Stimulated activated CD8-positive, alpha-beta memory T cell treated with anti-CD3 and anti-CD28 coated beads, Interleukin-15, amount 100 ng/mL, for 48 hours (primary cell): ENCODE results near the gene TRAPPC5.

Experiments
- DNase-seq, 2 donors: peaks; one replicate each; pipeline ENCODE4 v3.0.0-alpha.2; 2020; ENCODE audit warnings: low read depth in 2 of 2

Gene TRAPPC5

GRCh38 chr19:7680606-7681339 is at the start of gene TRAPPC5:
TSS of gene TRAPPC5 (plus strand) at chr19:7680833. CDS start at chr19:7682254, 1,421 bp downstream.
- DNase-seq = peak; percentile 81

DNA sequence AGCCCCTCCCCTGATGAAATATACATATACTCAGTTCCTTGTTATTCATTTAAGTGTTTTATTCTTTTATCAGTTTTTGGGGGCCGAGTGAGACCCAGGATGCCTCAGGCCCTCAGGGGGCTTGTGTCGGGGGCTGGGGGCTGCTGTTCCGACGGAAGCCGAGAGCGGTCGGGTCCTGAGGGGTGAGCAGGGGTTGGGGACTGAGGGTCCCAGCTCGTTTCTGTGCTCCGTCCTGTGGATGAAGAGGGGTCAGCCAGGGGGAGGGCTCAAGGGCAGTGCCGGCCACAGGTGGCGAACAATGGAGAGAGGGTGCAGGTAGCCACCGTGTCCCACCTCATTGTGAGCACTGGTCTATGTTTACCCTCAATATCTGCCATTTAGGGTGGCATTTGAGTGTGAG is 49.1 kb upstream of the TRAPPC5 start:
- DNase-seq = no peak

GRCh38 chr19:7632340-7633203 is 48.1 kb upstream of the TRAPPC5 start:
- DNase-seq = no peak

DNA sequence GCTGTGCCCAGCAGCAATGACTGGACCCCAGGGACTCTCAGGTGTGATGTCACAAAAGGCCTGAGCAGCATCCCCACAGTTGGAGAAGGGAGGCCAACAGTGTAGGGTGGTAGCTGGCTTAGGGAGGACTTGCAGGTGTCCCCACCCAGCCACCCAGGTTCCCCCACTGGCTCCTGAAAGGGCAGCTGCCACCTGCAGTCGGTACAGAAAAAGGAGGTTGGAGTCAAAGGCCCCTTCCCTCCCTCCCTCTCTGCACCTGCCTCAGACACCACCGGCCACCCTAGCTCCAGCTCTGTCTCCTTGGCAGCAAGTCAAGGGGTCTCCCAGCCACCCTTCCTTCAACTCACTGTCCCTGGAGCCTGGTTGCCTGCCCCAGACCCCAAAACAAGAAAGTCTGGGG is 46.9 kb upstream of the TRAPPC5 start, which contains the start of gene PCP2:
Gene PCP2, minus strand, starts transcription at position 22 of the 400 bp plus-strand sequence. CDS start 262 bp downstream, outside the sequence.
- no peak for DNase-seq

DNA sequence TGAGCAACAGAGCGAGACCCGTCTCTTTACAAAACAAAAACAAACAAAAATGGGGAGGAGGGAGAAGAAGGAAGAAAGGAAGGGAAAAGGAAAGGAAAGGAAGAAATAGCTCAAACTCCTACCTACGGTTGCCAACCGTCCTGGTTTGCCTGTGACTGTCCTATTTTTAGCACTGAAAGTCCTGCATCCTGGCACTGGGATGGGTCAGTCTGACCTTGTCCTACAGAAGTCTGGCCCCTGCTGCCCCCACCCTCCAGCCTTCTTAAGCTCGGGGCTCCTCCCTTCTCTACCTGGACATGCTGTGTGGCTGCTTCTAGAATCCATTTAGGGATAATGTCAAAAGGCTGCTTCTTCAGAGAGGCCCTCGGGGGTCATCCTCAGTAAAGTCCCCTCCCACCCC is 45.0 kb upstream of the TRAPPC5 start:
- no peak for DNase-seq

DNA sequence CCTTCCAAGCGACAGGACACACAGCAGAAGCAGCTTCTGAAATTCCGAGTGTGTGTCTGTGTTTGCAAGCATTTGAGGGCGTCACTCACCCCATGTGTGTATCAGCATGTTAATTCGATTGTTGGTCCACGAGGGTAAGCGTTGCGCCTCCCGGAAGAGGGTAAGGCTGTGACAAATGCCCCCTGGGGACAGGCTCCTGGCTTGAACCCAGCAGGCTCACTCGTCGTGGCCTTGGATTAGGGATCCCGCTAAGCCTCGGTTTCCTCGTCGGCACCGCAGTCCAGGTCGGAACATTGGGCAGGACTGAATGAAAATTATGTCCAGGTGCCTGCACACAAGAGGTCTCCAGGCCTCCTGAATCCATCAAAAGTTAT is 44.3 kb upstream of the TRAPPC5 start:
- DNase-seq = no peak

GRCh38 chr19:7636691-7637373 is 43.8 kb upstream of the TRAPPC5 start, which contains the start of gene STXBP2:
TSS of gene STXBP2 (plus strand) at chr19:7637110. CDS start at chr19:7637150, 40 bp downstream.
- peak; percentile 81 to 82 for DNase-seq

GRCh38 chr19:7637374-7638256 is 43.0 kb upstream of the TRAPPC5 start:
- DNase-seq = no peak

DNA sequence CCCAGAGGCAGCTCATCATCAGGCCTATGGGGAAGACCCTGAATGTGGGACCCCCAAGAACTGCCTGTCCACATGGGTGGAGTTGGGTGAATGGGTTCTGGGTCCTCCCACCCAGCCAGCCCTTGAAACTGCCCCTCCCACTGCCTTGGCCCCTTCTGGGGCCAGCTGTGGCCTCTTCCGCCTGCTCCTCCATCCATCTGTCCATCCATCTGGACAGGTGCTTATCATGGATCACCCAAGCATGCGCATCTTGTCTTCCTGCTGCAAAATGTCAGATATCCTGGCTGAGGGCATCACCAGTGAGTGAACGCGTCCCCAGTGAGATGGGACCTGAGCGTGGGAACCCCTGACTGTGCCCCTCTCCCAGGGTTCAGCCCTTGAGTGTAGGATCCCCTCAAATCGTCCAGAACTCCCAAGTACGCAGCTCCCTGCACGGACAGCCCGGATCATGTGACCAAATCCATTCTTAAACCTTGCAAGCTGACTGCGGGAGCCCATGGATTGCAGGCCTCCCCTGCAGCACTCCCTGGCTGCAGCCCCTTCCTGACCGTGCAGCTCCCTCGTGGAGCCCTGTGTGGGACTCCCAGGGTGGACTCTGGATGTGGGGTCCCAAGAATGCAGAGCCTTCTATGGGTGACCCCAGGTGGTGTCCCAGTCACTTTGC is 41.7 kb upstream of the TRAPPC5 start:
- DNase-seq = no peak

DNA sequence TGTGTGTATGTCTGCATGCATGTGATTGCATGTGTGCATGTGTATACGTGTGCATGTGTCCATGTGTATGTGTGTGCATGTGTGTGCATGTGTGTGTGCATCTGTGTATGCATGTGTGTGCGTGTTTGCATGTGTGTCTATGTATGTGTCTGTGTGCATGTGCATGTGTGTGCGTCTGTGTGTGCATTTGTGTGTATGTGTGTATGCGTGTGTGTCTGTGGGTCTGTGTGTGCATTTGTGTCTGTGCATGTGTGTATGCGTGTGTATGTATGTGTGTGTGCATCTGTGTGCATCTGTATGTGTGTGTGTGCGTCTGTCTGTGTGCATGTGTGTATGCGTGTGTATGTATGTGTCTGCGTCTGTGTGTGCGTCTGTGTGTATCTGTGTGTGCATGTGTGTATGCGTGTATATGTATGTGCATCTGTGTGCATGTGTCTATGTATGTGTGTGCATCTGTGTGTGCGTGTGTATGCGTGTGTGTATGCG is 40.7 kb upstream of the TRAPPC5 start:
- DNase-seq = no peak

- no peak for DNase-seq
These were observed 39.8 kb upstream of the TRAPPC5 start for GRCh38 chr19:7640803-7641202.

DNA sequence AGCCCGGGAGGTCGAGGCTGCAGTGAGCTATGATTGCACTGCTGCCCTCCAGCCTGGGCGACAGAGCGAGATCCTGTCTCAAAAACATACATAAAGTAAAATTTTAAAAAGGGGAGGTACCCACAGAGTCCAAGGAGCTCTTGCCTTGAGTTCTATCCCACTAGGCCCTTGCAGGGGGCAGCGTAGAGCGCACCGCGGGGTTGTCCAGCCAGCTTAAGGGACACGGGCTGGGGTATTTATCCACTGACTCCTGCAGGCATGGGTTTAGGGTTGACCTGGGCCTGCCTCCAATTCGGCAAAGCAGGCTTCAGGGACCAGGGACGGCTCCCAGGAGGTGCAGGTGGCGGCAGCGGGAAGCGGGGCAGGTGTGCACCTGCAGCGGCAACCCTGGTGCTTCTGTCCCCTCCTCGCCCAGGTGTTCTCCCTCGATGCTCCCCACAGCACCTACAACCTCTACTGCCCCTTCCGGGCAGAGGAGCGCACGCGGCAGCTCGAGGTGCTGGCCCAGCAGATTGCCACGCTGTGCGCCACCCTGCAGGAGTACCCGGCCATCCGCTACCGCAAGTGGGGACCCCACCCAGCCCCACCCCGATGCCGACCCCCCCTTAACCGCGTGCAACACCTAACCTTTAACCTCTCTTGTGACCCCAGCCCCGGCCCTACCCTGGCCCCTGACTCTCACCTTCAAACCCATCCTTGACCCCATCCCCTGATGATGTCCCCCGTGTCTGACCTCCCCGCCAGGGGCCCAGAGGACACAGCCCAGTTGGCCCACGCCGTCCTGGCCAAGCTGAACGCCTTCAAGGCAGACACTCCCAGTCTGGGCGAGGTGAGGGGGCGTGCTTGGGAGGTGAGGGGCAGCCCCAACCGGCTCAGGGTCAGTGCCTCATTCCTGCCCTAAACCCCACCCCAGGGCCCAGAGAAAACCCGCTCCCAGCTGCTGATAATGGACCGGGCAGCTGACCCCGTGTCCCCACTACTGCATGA is 39.0 kb upstream of the TRAPPC5 start:
- DNase-seq = no peak

GRCh38 chr19:7642295-7643030 is 38.2 kb upstream of the TRAPPC5 start:
- DNase-seq = no peak

DNA sequence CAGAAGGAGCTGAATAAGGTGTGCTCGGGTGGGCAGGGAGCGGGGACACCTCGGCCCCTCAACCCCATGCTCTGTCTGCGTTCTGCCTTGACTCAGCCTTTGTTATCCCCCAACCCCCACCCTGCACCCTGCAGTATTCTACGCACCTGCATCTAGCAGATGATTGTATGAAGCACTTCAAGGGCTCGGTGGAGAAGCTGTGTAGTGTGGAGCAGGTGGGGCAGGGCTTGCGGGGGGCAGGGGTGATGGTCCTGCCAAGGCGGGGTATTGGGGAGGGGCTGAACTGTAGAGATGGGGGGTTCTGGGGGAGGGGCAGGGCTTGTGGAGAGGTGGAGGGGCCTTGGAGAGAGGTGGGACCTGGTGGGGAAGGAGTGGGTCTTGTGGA is 37.6 kb upstream of the TRAPPC5 start:
- DNase-seq = no peak

GRCh38 chr19:7643629-7644549 is 36.7 kb upstream of the TRAPPC5 start:
- peak in 1 of 2 donors; percentile 22 for DNase-seq

DNA sequence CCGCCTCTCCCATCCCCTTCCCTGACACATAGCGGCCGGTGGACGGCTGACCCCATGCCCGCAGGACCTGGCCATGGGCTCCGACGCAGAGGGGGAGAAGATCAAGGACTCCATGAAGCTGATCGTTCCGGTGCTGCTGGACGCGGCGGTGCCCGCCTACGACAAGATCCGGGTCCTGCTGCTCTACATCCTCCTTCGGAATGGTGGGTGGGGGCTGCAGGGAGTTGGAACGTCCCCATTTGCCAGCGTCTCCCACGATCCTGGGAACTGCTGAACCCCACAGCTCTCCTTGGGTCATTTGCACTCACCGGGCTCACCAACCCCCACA is 36.1 kb upstream of the TRAPPC5 start:
- DNase-seq = no peak

DNA sequence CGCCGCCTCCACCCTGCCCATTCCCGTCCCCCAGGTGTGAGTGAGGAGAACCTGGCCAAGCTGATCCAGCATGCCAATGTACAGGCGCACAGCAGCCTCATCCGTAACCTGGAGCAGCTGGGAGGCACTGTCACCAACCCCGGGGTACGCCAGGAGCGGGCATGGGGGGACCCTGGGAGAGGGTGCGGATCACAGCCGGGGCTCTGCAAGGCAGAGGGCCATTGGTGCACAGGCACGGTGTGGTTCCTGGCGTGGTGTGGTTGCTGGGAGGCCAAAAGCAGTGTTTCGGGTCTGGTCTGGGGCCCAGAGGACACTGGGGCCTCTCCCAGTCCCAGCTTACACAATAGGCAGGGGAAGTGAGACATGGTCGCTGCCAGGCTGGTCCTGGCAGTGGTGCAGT is 35.5 kb upstream of the TRAPPC5 start:
- no peak for DNase-seq
